Measurements from ENCODE around the gene ZNF800.

- TF ChIP-seq TEAD4 (IDR thresholded peaks at IDR 0.05; ENCODE audit: borderline replicate concordance, insufficient read depth) (no peak), SMC3 (IDR thresholded peaks at IDR 0.05; ENCODE audit: low read depth, low read length) (no peak), EZH2phosphoT487 (IDR thresholded peaks at IDR 0.05; ENCODE audit: borderline replicate concordance, low read depth) (no peak), CTCF (IDR thresholded peaks at IDR 0.05) (no peak)
Observed at GRCh38 chr7:127332880-127333279, 59.6 kb downstream of the ZNF800 start.
